ENCODE data around the gene QPCT. TPM values are rescaled to one million over a fixed set of nuclear protein-coding genes. Genes with fewer than 3 reads are reported as not detected.

QPCT gene
- total and polyA plus RNA-seq, 7 donors, result 0.36 to 10.6 (median 2.5) TPM

DNA sequence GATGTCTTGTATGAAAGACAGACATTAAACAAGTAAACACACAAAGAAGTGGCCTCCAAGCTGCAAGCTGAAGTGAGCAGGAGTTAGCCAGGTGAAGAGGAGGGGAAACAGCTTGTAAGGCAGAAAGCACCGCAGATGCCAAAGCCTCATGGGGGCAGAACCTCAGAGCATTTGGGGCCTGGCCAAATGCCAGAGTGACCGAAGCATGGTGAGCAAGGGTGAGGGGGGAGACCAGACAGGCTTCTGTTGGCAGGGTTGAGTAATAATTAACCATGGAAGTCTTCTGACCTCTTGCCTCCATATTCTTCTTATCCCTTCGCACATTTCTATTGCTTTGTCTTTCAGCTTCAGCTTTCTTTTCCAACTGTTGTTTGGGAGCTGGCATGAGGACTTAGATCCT lies 5.6 kb downstream of the QPCT start:
- H3K36me3 ChIP-seq (ENCODE audit: insufficient read depth in 1 of 2, low read depth in 1 of 2), result no peaks in the 10 kb centered on the region
- intact Hi-C loops (cut with DNase I), result no loop called here
- ATAC-seq (peak in 1 of 4 donors; percentile 35), DNase-seq (no peak)
- no peaks in the 10 kb centered on the region for H3K27me3 ChIP-seq (ENCODE audit: insufficient read depth in 3 of 3, low read length in 2 of 3)
- no peak overlapping the region for H3K27ac ChIP-seq
- WGBS, 3 donors, result 42 to 58% (median 45%) methylated on average over 3 of the region's 3 CpGs
- peaks cover 4% of the 10 kb centered on the region for H3K4me1 ChIP-seq
- no peaks in the 10 kb centered on the region for H3K9me3 ChIP-seq
- H3K4me3 ChIP-seq, result no peak overlapping the region
- TF ChIP-seq, protein P1, sequence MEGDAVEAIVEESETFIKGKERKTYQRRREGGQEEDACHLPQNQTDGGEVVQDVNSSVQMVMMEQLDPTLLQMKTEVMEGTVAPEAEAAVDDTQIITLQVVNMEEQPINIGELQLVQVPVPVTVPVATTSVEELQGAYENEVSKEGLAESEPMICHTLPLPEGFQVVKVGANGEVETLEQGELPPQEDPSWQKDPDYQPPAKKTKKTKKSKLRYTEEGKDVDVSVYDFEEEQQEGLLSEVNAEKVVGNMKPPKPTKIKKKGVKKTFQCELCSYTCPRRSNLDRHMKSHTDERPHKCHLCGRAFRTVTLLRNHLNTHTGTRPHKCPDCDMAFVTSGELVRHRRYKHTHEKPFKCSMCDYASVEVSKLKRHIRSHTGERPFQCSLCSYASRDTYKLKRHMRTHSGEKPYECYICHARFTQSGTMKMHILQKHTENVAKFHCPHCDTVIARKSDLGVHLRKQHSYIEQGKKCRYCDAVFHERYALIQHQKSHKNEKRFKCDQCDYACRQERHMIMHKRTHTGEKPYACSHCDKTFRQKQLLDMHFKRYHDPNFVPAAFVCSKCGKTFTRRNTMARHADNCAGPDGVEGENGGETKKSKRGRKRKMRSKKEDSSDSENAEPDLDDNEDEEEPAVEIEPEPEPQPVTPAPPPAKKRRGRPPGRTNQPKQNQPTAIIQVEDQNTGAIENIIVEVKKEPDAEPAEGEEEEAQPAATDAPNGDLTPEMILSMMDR (IDR thresholded peaks at IDR 0.05), result no peak

- Histone ChIP-seq H3K4me1 (no peaks in the 10 kb centered on the region), H3K36me3 (ENCODE audit: insufficient read depth in 1 of 2, low read depth in 1 of 2) (no peaks in the 10 kb centered on the region), H3K9me3 (no peaks in the 10 kb centered on the region), H3K27me3 (ENCODE audit: insufficient read depth in 3 of 3, low read length in 2 of 3) (no peaks in the 10 kb centered on the region), H3K4me3 (no peak overlapping the region), H3K27ac (no peak overlapping the region)
- no peak for ATAC-seq
- no peak for DNase-seq
- TF ChIP-seq, protein P1 (IDR thresholded peaks at IDR 0.05), result no peak
- WGBS, 3 donors, result 80 to 87% (median 86%) methylated on average over 3 of the region's 3 CpGs
- intact Hi-C loops (cut with DNase I), result no loop called here
Observed at GRCh38 chr2:37354531-37354930, 10.1 kb downstream of the QPCT start.

- TF ChIP-seq, protein P1 (IDR thresholded peaks at IDR 0.05), result no peak
- no peak overlapping the region for H3K4me3 ChIP-seq
- H3K9me3 ChIP-seq, result no peaks in the 10 kb centered on the region
- H3K27ac ChIP-seq, result no peak overlapping the region
- WGBS, 3 donors, result 87 to 95% (median 91%) methylated on average over 7 of the region's 7 CpGs
- no peaks in the 10 kb centered on the region for H3K36me3 ChIP-seq (ENCODE audit: insufficient read depth in 1 of 2, low read depth in 1 of 2)
- intact Hi-C loops (cut with DNase I), result no loop called here
- H3K27me3 ChIP-seq (ENCODE audit: insufficient read depth in 3 of 3, low read length in 2 of 3), result no peaks in the 10 kb centered on the region
- H3K4me1 ChIP-seq, result no peaks in the 10 kb centered on the region
- ATAC-seq (no peak), DNase-seq (no peak)
Observed at GRCh38 chr2:37355735-37356134, 11.3 kb downstream of the QPCT start.

DNA sequence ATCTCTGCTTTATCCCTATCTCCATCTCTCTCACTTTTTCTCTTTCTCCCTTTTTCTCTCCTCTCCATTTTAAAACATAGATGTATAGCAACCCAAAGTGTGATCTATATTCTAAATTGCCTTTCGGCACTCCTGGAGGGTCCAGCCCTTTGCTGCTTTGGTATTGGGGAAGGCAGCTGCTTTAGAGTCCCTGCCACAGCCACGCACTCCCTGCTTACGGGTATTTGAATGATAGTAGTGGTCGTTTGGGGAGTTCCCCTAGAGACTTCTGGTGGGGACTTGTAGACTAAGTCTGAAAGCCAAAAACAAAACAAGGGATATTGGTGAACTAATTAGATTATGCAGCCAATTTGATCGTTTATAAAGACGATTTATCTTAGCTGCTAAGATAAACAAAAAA lies 11.9 kb downstream of the QPCT start:
- intact Hi-C loops (cut with DNase I), result no loop called here
- H3K9me3 ChIP-seq, result no peaks in the 10 kb centered on the region
- no peaks in the 10 kb centered on the region for H3K4me1 ChIP-seq
- no peaks in the 10 kb centered on the region for H3K27me3 ChIP-seq (ENCODE audit: insufficient read depth in 3 of 3, low read length in 2 of 3)
- ATAC-seq (no peak), DNase-seq (no peak)
- H3K27ac ChIP-seq, result no peak overlapping the region
- TF ChIP-seq, protein P1 (IDR thresholded peaks at IDR 0.05), result no peak
- WGBS, 3 donors, result 70 to 71% (median 71%) methylated on average over 6 of the region's 6 CpGs
- no peaks in the 10 kb centered on the region for H3K36me3 ChIP-seq (ENCODE audit: insufficient read depth in 1 of 2, low read depth in 1 of 2)
- H3K4me3 ChIP-seq, result no peak overlapping the region

DNA sequence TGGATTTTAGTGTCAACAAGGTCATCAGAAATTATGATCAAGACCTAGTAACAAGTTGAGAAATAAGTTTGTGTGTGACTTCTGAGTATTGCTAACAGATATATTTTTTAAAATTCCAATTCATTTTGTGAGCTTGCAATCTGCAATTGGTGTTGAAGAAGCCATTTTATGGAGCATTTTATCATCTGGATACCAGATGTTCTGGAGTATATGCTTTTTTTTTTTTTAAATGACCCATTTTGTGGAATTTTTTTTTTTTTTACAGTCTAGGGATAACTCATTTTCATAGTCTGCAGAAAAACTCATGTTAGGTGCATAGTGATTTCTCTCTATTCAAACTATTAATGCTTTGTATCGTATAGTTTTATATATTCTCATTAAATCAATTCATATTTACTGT lies 12.6 kb downstream of the QPCT start:
- no peaks in the 10 kb centered on the region for H3K27me3 ChIP-seq (ENCODE audit: insufficient read depth in 3 of 3, low read length in 2 of 3)
- H3K9me3 ChIP-seq, result no peaks in the 10 kb centered on the region
- H3K4me1 ChIP-seq, result peaks cover 5% of the 10 kb centered on the region
- no peak overlapping the region for H3K27ac ChIP-seq
- no peak overlapping the region for H3K4me3 ChIP-seq
- TF ChIP-seq, protein P1 (IDR thresholded peaks at IDR 0.05), result no peak
- no peak for ATAC-seq
- DNase-seq, result no peak
- WGBS, 3 donors, result 84 to 88% (median 85%) methylated on average over 1 of the region's 1 CpG
- no peaks in the 10 kb centered on the region for H3K36me3 ChIP-seq (ENCODE audit: insufficient read depth in 1 of 2, low read depth in 1 of 2)
- intact Hi-C loops (cut with DNase I), result no loop called here

All from psoas muscle (tissue), 8 donors.